ENCODE data around the gene GALNT18. TPM values are rescaled to one million over a fixed set of nuclear protein-coding genes. Genes with fewer than 3 reads are reported as not detected.

Gene GALNT18
- polyA plus RNA-seq, 1 donor (not counting 4 experiments of a cell fraction or from before 2014, with no cell fraction given), result 27.2 TPM

- Histone ChIP-seq H3K36me3 (ENCODE audit: control insufficient read depth in 2 of 2, extremely low read depth in 1 of 2, insufficient read depth in 2 of 2, low read length in 2 of 2) (no peaks in the 10 kb centered on the region), H2AFZ (ENCODE audit: control insufficient read depth, low read length) (no peak overlapping the region), H3K27me3 (ENCODE audit: control insufficient read depth, extremely low read depth, insufficient read depth, low read length) (no peaks in the 10 kb centered on the region), H3K79me2 (ENCODE audit: control insufficient read depth, insufficient read depth, low read length) (peaks cover 34% of the 10 kb centered on the region), H3K4me1 (ENCODE audit: control insufficient read depth, extremely low read depth, insufficient read depth, low read length) (peaks cover 22% of the 10 kb centered on the region), H3K4me3 (ENCODE audit: control insufficient read depth in 2 of 3, extremely low read depth in 1 of 3, insufficient read depth in 2 of 3, low read depth in 1 of 3, low read length in 3 of 3) (no peak overlapping the region), H3K4me2 (ENCODE audit: control insufficient read depth, extremely low read depth, insufficient read depth, low read depth, low read length) (no peak overlapping the region), H3K27ac (ENCODE audit: control insufficient read depth, insufficient read depth, low read length) (no peak overlapping the region), H3K9me1 (ENCODE audit: control insufficient read depth, extremely low read depth, insufficient read depth, low read length) (peaks cover 2% of the 10 kb centered on the region), H3K9me3 (ENCODE audit: control insufficient read depth, low read depth, low read length) (no peaks in the 10 kb centered on the region), H4K20me1 (ENCODE audit: control insufficient read depth, extremely low read depth, insufficient read depth, low read length) (no peaks in the 10 kb centered on the region), H3K9ac (ENCODE audit: control insufficient read depth, extremely low read depth, insufficient read depth, low read length) (no peak overlapping the region)
- no peak for FAIRE-seq
- TF ChIP-seq CTCF (optimal IDR thresholded peaks at IDR 0.05 in 1 of 3, IDR thresholded peaks at IDR 0.05 in 1 of 3, conservative IDR thresholded peaks at IDR 0.05 in 1 of 3; ENCODE audit: extremely low read depth in 1 of 3, insufficient read depth in 2 of 3, low read length in 3 of 3) (no peak), EZH2 (IDR thresholded peaks at IDR 0.05; ENCODE audit: low read length) (no peak)
- dilution Hi-C loops (cut with MboI; ENCODE audit: extremely low pct_ligation_motif_present, low sequenced_read_pairs), result no loop called here
- DNase-seq (ENCODE audit: low read depth, low spot score), result no peak
Observed at GRCh38 chr11:11522591-11522990, 99.2 kb downstream of the GALNT18 start.

GRCh38 chr11:11521306-11522002 lies 100.4 kb downstream of the GALNT18 start:
- no peak overlapping the region for H2AFZ ChIP-seq (ENCODE audit: control insufficient read depth, low read length)
- no peak overlapping the region for H3K27ac ChIP-seq (ENCODE audit: control insufficient read depth, insufficient read depth, low read length)
- H3K79me2 ChIP-seq (ENCODE audit: control insufficient read depth, insufficient read depth, low read length), result peaks cover 36% of the 10 kb centered on the region
- peaks cover 2% of the 10 kb centered on the region for H3K9me1 ChIP-seq (ENCODE audit: control insufficient read depth, extremely low read depth, insufficient read depth, low read length)
- H3K9me3 ChIP-seq (ENCODE audit: control insufficient read depth, low read depth, low read length), result no peaks in the 10 kb centered on the region
- peaks cover 22% of the 10 kb centered on the region for H3K4me1 ChIP-seq (ENCODE audit: control insufficient read depth, extremely low read depth, insufficient read depth, low read length)
- TF ChIP-seq CTCF (optimal IDR thresholded peaks at IDR 0.05 in 1 of 3, IDR thresholded peaks at IDR 0.05 in 1 of 3, conservative IDR thresholded peaks at IDR 0.05 in 1 of 3; ENCODE audit: extremely low read depth in 1 of 3, insufficient read depth in 2 of 3, low read length in 3 of 3) (no peak), EZH2 (IDR thresholded peaks at IDR 0.05; ENCODE audit: low read length) (no peak)
- no peak overlapping the region for H3K9ac ChIP-seq (ENCODE audit: control insufficient read depth, extremely low read depth, insufficient read depth, low read length)
- DNase-seq (ENCODE audit: low read depth, low spot score), result no peak
- H3K27me3 ChIP-seq (ENCODE audit: control insufficient read depth, extremely low read depth, insufficient read depth, low read length), result no peaks in the 10 kb centered on the region
- no peaks in the 10 kb centered on the region for H3K36me3 ChIP-seq (ENCODE audit: control insufficient read depth in 2 of 2, extremely low read depth in 1 of 2, insufficient read depth in 2 of 2, low read length in 2 of 2)
- dilution Hi-C loops (cut with MboI; ENCODE audit: extremely low pct_ligation_motif_present, low sequenced_read_pairs), result no loop called here
- H3K4me3 ChIP-seq (ENCODE audit: control insufficient read depth in 2 of 3, extremely low read depth in 1 of 3, insufficient read depth in 2 of 3, low read depth in 1 of 3, low read length in 3 of 3), result no peak overlapping the region
- H4K20me1 ChIP-seq (ENCODE audit: control insufficient read depth, extremely low read depth, insufficient read depth, low read length), result no peaks in the 10 kb centered on the region
- H3K4me2 ChIP-seq (ENCODE audit: control insufficient read depth, extremely low read depth, insufficient read depth, low read depth, low read length), result no peak overlapping the region
- FAIRE-seq, result no peak

All from keratinocyte (primary cell).